GM23248 (cell line): Measurements from ENCODE around the gene ITGA4. TPM values are rescaled to one million over a fixed set of nuclear protein-coding genes. Genes with fewer than 3 reads are reported as not detected.

ENCODE experiments used
- DNase-seq: peaks from one replicate; pipeline ENCODE4 v3.0.0-alpha.2; 2015
- H2AFZ ChIP-seq: fragments of 200-600 bp; sonication (generic); 2 replicates; pipeline ENCODE4 v1.6.1; 2016; ENCODE audit warnings: antibody characterized with exemption
- H3F3A ChIP-seq: fragments of 200-600 bp; sonication (generic); 2 replicates; pipeline ENCODE4 v1.6.1; 2016; ENCODE audit warnings: mild to moderate bottlenecking, antibody characterized with exemption, mixed run types; ENCODE audit not compliant: insufficient read depth
- H3K27ac ChIP-seq: fragments of 200-600 bp; sonication (generic); 2 replicates; pipeline ENCODE4 v1.5.1; 2016; ENCODE audit warnings: mild to moderate bottlenecking
- H3K27me3 ChIP-seq: fragments of 200-600 bp; sonication (generic); replicated peaks from 2 replicates; pipeline ENCODE4 v1.6.1; 2016; ENCODE audit warnings: mild to moderate bottlenecking; ENCODE audit not compliant: insufficient read depth
- H3K36me3 ChIP-seq: fragments of 200-600 bp; sonication (generic); 2 replicates; pipeline ENCODE4 v1.6.1; 2016; ENCODE audit warnings: low read depth, mild to moderate bottlenecking
- H3K4me1 ChIP-seq: fragments of 200-600 bp; sonication (generic); 2 replicates; pipeline ENCODE4 v1.6.1; 2016; ENCODE audit warnings: mild to moderate bottlenecking; ENCODE audit not compliant: insufficient read depth
- H3K4me2 ChIP-seq: fragments of 200-600 bp; sonication (generic); one replicate; pipeline ENCODE4 v1.6.1; 2016; ENCODE audit warnings: mild to moderate bottlenecking; ENCODE audit not compliant: unreplicated experiment
- H3K4me3 ChIP-seq: fragments of 200-600 bp; sonication (generic); 2 replicates; pipeline ENCODE4 v1.5.1; 2016; ENCODE audit warnings: mild to moderate bottlenecking
- H3K79me2 ChIP-seq: fragments of 200-600 bp; sonication (generic); 2 replicates; pipeline ENCODE4 v1.6.1; 2016; ENCODE audit warnings: mild to moderate bottlenecking; ENCODE audit not compliant: insufficient read depth
- H3K9ac ChIP-seq: fragments of 200-600 bp; sonication (generic); 2 replicates; pipeline ENCODE4 v1.6.1; 2016; ENCODE audit warnings: mild to moderate bottlenecking
- H3K9me2 ChIP-seq: fragments of 200-600 bp; sonication (generic); 2 replicates; pipeline ENCODE4 v1.6.1; 2016; ENCODE audit warnings: mixed run types, mild to moderate bottlenecking, moderate library complexity; ENCODE audit not compliant: insufficient read depth
- H3K9me3 ChIP-seq: fragments of 200-600 bp; sonication (generic); one replicate; pipeline ENCODE4 v1.6.1; 2017; ENCODE audit warnings: low read depth
- H4K20me1 ChIP-seq: fragments of 200-600 bp; sonication (generic); 2 replicates; pipeline ENCODE4 v1.6.0; 2016; ENCODE audit not compliant: insufficient read depth
- EZH2 ChIP-seq: fragments of 200-600 bp; sonication (generic); IDR thresholded peaks from 2 replicates; pipeline ENCODE4 v1.6.1; 2018; ENCODE audit warnings: antibody characterized with exemption, mild to moderate bottlenecking; ENCODE audit not compliant: insufficient read depth, poor library complexity, severe bottlenecking
- EZH2phosphoT487 ChIP-seq: fragments of 200-600 bp; sonication (generic); IDR thresholded peaks from 2 replicates; pipeline ENCODE4 v1.6.1; 2018; ENCODE audit warnings: antibody characterized with exemption, moderate library complexity, mild to moderate bottlenecking, low read depth; ENCODE audit not compliant: insufficient read depth
- WGBS, 2 experiments: methylation state at CpG; one replicate each; pipeline ENCODE4 v1.1.6; 2015 to 2017; ENCODE audit warnings: low lambda C conversion rate in 2 of 2, low coverage in 1 of 2; ENCODE audit errors: missing lambda C conversion rate in 2 of 2; 5-methylcytosine and 5-hydroxymethylcytosine counted together
- in situ Hi-C: fragments of 300-500 bp; cut with MboI; formaldehyde crosslinking; loops from 2 replicates; pipeline ENCODE4 v1.15.0; 2020
- polyA plus RNA-seq: library from polyadenylated mRNA; unstranded; fragments of >200 nt; fragmentation: Nextera tagmentation; extraction: Ambion mirVana; gene quantifications from 2 replicates; pipeline ENCODE4 v1.2.1, GENCODE V29; 2016
- total RNA-seq: library from RNA; depleted of rRNA; stranded (reverse); fragments of >200 nt; shearing (Covaris generic); gene quantifications from 2 replicates; pipeline ENCODE4 v1.2.3, GENCODE V29; 2014

The ITGA4 gene
- total and polyA plus RNA-seq, 2 experiments from 2014 or later: 26.3 to 33.3 TPM

GRCh38 chr2:181517685-181518301, 60.6 kb downstream of the ITGA4 start:
- DNase-seq: no peak
- Histone ChIP-seq H3F3A (no peaks in the 10 kb centered on the region), H4K20me1 (no peaks in the 10 kb centered on the region), H3K4me3 (no peak overlapping the region), H3K36me3 (0 out of 2 replicates have a peak, but pooled peaks cover 3% of the 10 kb centered on the region), H3K79me2 (no peaks in the 10 kb centered on the region), H3K9me3 (no peaks in the 10 kb centered on the region), H3K27ac (no peak overlapping the region), H2AFZ (no peak overlapping the region), H3K9me2 (no peaks in the 10 kb centered on the region), H3K27me3 (no peaks in the 10 kb centered on the region), H3K9ac (no peak overlapping the region), H3K4me1 (no peaks in the 10 kb centered on the region), H3K4me2 (no peak overlapping the region)
- TF ChIP-seq EZH2 (no peak), EZH2phosphoT487 (no peak)
- in situ Hi-C loops: no loop called here
- WGBS, 2 experiments: 54 to 68% methylated on average over 1 of the region's 1 CpG

- no peak overlapping the region for H2AFZ ChIP-seq
- TF ChIP-seq EZH2: no peak
- TF ChIP-seq EZH2phosphoT487: no peak
- no peaks in the 10 kb centered on the region for H3K9me3 ChIP-seq
- H3K9me2 ChIP-seq: no peaks in the 10 kb centered on the region
- no peaks in the 10 kb centered on the region for H3K79me2 ChIP-seq
- H3K4me3 ChIP-seq: no peak overlapping the region
- H4K20me1 ChIP-seq: no peaks in the 10 kb centered on the region
- no peak overlapping the region for H3K4me2 ChIP-seq
- H3F3A ChIP-seq: no peaks in the 10 kb centered on the region
- DNase-seq: no peak
- no peak overlapping the region for H3K27ac ChIP-seq
- WGBS, 2 experiments: 95 to 100% methylated on average over 1 of the region's 1 CpG
- H3K27me3 ChIP-seq: no peaks in the 10 kb centered on the region
- H3K4me1 ChIP-seq: no peaks in the 10 kb centered on the region
- H3K36me3 ChIP-seq: 0 out of 2 replicates have a peak, but pooled peaks cover 5% of the 10 kb centered on the region
- in situ Hi-C loops: no loop called here
- no peak overlapping the region for H3K9ac ChIP-seq
Observed at GRCh38 chr2:181520253-181520652, 63.1 kb downstream of the ITGA4 start.

GRCh38 chr2:181523756-181524155, 66.6 kb downstream of the ITGA4 start:
- H3K4me1 ChIP-seq: no peaks in the 10 kb centered on the region
- no peak overlapping the region for H3K9ac ChIP-seq
- H2AFZ ChIP-seq: no peak overlapping the region
- in situ Hi-C loops: no loop called here
- DNase-seq: no peak
- H3K4me3 ChIP-seq: no peak overlapping the region
- 98 to 100% methylated on average over 5 of the region's 5 CpGs for WGBS, 2 experiments
- no peaks in the 10 kb centered on the region for H4K20me1 ChIP-seq
- no peaks in the 10 kb centered on the region for H3F3A ChIP-seq
- H3K9me2 ChIP-seq: no peaks in the 10 kb centered on the region
- no peaks in the 10 kb centered on the region for H3K79me2 ChIP-seq
- no peaks in the 10 kb centered on the region for H3K27me3 ChIP-seq
- peaks cover 11% of the 10 kb centered on the region; the same call in 1 of the 2 replicates for H3K36me3 ChIP-seq
- no peaks in the 10 kb centered on the region for H3K9me3 ChIP-seq
- H3K27ac ChIP-seq: no peak overlapping the region
- H3K4me2 ChIP-seq: no peak overlapping the region
- TF ChIP-seq EZH2phosphoT487 (no peak), EZH2 (no peak)

GRCh38 chr2:181526014-181526413, 68.8 kb downstream of the ITGA4 start:
- peaks cover 19% of the 10 kb centered on the region for H3K36me3 ChIP-seq
- no peak for DNase-seq
- no peaks in the 10 kb centered on the region for H3F3A ChIP-seq
- in situ Hi-C loops: no loop called here
- H3K9me2 ChIP-seq: no peaks in the 10 kb centered on the region
- no peaks in the 10 kb centered on the region for H3K4me1 ChIP-seq
- H3K4me3 ChIP-seq: no peak overlapping the region
- H3K4me2 ChIP-seq: no peak overlapping the region
- H3K79me2 ChIP-seq: no peaks in the 10 kb centered on the region
- no peaks in the 10 kb centered on the region for H3K27me3 ChIP-seq
- H3K9me3 ChIP-seq: no peaks in the 10 kb centered on the region
- H3K9ac ChIP-seq: no peak overlapping the region
- 81 to 84% methylated on average over 4 of the region's 4 CpGs for WGBS, 2 experiments
- no peak overlapping the region for H3K27ac ChIP-seq
- no peak overlapping the region for H2AFZ ChIP-seq
- H4K20me1 ChIP-seq: no peaks in the 10 kb centered on the region
- TF ChIP-seq EZH2 (no peak), EZH2phosphoT487 (no peak)

- Histone ChIP-seq H3K9me3 (no peaks in the 10 kb centered on the region), H3K36me3 (peaks cover 21% of the 10 kb centered on the region), H3K9me2 (no peaks in the 10 kb centered on the region), H4K20me1 (no peaks in the 10 kb centered on the region), H3K27ac (no peak overlapping the region), H3K4me1 (no peaks in the 10 kb centered on the region), H2AFZ (no peak overlapping the region), H3K79me2 (no peaks in the 10 kb centered on the region), H3F3A (no peaks in the 10 kb centered on the region), H3K27me3 (no peaks in the 10 kb centered on the region), H3K4me2 (no peak overlapping the region), H3K9ac (no peak overlapping the region), H3K4me3 (no peak overlapping the region)
- no peak for TF ChIP-seq EZH2
- TF ChIP-seq EZH2phosphoT487: no peak
- 88 to 90% methylated on average over 6 of the region's 6 CpGs for WGBS, 2 experiments
- in situ Hi-C loops: no loop called here
- no peak for DNase-seq
Observed at GRCh38 chr2:181527058-181527457, 69.9 kb downstream of the ITGA4 start.
